Rectal smooth muscle tissue (tissue), 1 donor: ENCODE measurements around the gene GHR.

Experiments
- H3K27ac ChIP-seq: one replicate; pipeline ENCODE4 v1.7.0; 2013; ENCODE audit warnings: low read depth, low read length, inconsistent platforms
- H3K27me3 ChIP-seq: one replicate; pipeline ENCODE4 v1.7.0; 2013; ENCODE audit warnings: low read length; ENCODE audit not compliant: control insufficient read depth, insufficient read depth
- H3K36me3 ChIP-seq: one replicate; pipeline ENCODE4 v1.7.0; 2013; ENCODE audit warnings: low read length; ENCODE audit not compliant: control insufficient read depth, insufficient read depth
- H3K4me1 ChIP-seq: one replicate; pipeline ENCODE4 v1.7.0; 2013; ENCODE audit warnings: low read length; ENCODE audit not compliant: control insufficient read depth, insufficient read depth
- H3K4me3 ChIP-seq: one replicate; pipeline ENCODE4 v1.7.0; 2013; ENCODE audit warnings: low read length
- H3K9ac ChIP-seq: one replicate; pipeline ENCODE4 v1.7.0; 2013; ENCODE audit warnings: low read length

Gene GHR

GRCh38 chr5:42502613-42503470 is 79.6 kb downstream of the GHR start:
- Histone ChIP-seq H3K4me1 (peaks cover 4% of the 10 kb centered on the region), H3K9ac (no peak overlapping the region), H3K27ac (no peak overlapping the region), H3K4me3 (no peak overlapping the region), H3K36me3 (no peaks in the 10 kb centered on the region), H3K27me3 (no peaks in the 10 kb centered on the region)

GRCh38 chr5:42506662-42507061 is 83.4 kb downstream of the GHR start:
- no peak overlapping the region for H3K4me3 ChIP-seq
- no peaks in the 10 kb centered on the region for H3K27me3 ChIP-seq
- no peaks in the 10 kb centered on the region for H3K36me3 ChIP-seq
- no peak overlapping the region for H3K9ac ChIP-seq
- H3K4me1 ChIP-seq = peaks cover 4% of the 10 kb centered on the region
- H3K27ac ChIP-seq = no peak overlapping the region

- Histone ChIP-seq H3K36me3 (no peaks in the 10 kb centered on the region), H3K9ac (no peak overlapping the region), H3K27ac (no peak overlapping the region), H3K4me3 (no peak overlapping the region), H3K4me1 (peaks cover 4% of the 10 kb centered on the region), H3K27me3 (no peaks in the 10 kb centered on the region)
Observed at GRCh38 chr5:42507451-42508097, 84.3 kb downstream of the GHR start.

GRCh38 chr5:42513246-42513645 is 90.0 kb downstream of the GHR start:
- Histone ChIP-seq H3K27me3 (no peaks in the 10 kb centered on the region), H3K36me3 (no peaks in the 10 kb centered on the region), H3K4me1 (peaks cover 5% of the 10 kb centered on the region), H3K9ac (no peak overlapping the region), H3K4me3 (no peak overlapping the region), H3K27ac (no peak overlapping the region)

GRCh38 chr5:42514754-42515153 is 91.5 kb downstream of the GHR start:
- Histone ChIP-seq H3K9ac (no peak overlapping the region), H3K4me1 (peaks cover 9% of the 10 kb centered on the region), H3K27me3 (no peaks in the 10 kb centered on the region), H3K36me3 (no peaks in the 10 kb centered on the region), H3K4me3 (no peak overlapping the region), H3K27ac (no peak overlapping the region)

- Histone ChIP-seq H3K4me1 (peaks cover 9% of the 10 kb centered on the region), H3K27ac (no peak overlapping the region), H3K9ac (no peak overlapping the region), H3K36me3 (no peaks in the 10 kb centered on the region), H3K4me3 (no peak overlapping the region), H3K27me3 (no peaks in the 10 kb centered on the region)
Observed at GRCh38 chr5:42515504-42515903, 92.3 kb downstream of the GHR start.

GRCh38 chr5:42516282-42517042 is 93.2 kb downstream of the GHR start:
- no peaks in the 10 kb centered on the region for H3K36me3 ChIP-seq
- H3K27me3 ChIP-seq = no peaks in the 10 kb centered on the region
- no peak overlapping the region for H3K9ac ChIP-seq
- H3K4me1 ChIP-seq = peaks cover 9% of the 10 kb centered on the region
- no peak overlapping the region for H3K27ac ChIP-seq
- H3K4me3 ChIP-seq = peak overlapping the region; percentile 23

- Histone ChIP-seq H3K36me3 (no peaks in the 10 kb centered on the region), H3K4me1 (peaks cover 9% of the 10 kb centered on the region), H3K4me3 (no peak overlapping the region), H3K9ac (no peak overlapping the region), H3K27me3 (no peaks in the 10 kb centered on the region), H3K27ac (no peak overlapping the region)
Observed at GRCh38 chr5:42517164-42517563, 93.9 kb downstream of the GHR start.

- H3K4me3 ChIP-seq = no peak overlapping the region
- no peak overlapping the region for H3K27ac ChIP-seq
- H3K27me3 ChIP-seq = no peaks in the 10 kb centered on the region
- no peaks in the 10 kb centered on the region for H3K36me3 ChIP-seq
- H3K9ac ChIP-seq = no peak overlapping the region
- H3K4me1 ChIP-seq = peaks cover 9% of the 10 kb centered on the region
Observed at GRCh38 chr5:42518595-42519221, 95.5 kb downstream of the GHR start.

- Histone ChIP-seq H3K4me3 (no peak overlapping the region), H3K4me1 (peaks cover 9% of the 10 kb centered on the region), H3K36me3 (no peaks in the 10 kb centered on the region), H3K27me3 (no peaks in the 10 kb centered on the region), H3K9ac (no peak overlapping the region), H3K27ac (no peak overlapping the region)
Observed at GRCh38 chr5:42520203-42520602, 97.0 kb downstream of the GHR start.

GRCh38 chr5:42520957-42521356 is 97.7 kb downstream of the GHR start:
- Histone ChIP-seq H3K9ac (no peak overlapping the region), H3K27me3 (no peaks in the 10 kb centered on the region), H3K4me3 (no peak overlapping the region), H3K4me1 (peaks cover 9% of the 10 kb centered on the region), H3K36me3 (no peaks in the 10 kb centered on the region), H3K27ac (no peak overlapping the region)

- Histone ChIP-seq H3K4me1 (peaks cover 8% of the 10 kb centered on the region), H3K4me3 (no peak overlapping the region), H3K27ac (no peak overlapping the region), H3K9ac (no peak overlapping the region), H3K27me3 (no peaks in the 10 kb centered on the region), H3K36me3 (no peaks in the 10 kb centered on the region)
Observed at GRCh38 chr5:42521406-42521805, 98.2 kb downstream of the GHR start.
